DMS79 treated with DMSO at 0.1 percent for 48 hours (cell line): ENCODE data around the gene MPLKIP.
"Not testable (repeated sequence)": the region's sequence is repeated elsewhere in the genome, so short reads cannot be mapped to it uniquely, and the experiment has no call there.

Experiments used
- DNase-seq: peaks from one replicate; lab custom pipeline; 2025; lab: John Stamatoyannopoulos, UW

The MPLKIP gene

DNA sequence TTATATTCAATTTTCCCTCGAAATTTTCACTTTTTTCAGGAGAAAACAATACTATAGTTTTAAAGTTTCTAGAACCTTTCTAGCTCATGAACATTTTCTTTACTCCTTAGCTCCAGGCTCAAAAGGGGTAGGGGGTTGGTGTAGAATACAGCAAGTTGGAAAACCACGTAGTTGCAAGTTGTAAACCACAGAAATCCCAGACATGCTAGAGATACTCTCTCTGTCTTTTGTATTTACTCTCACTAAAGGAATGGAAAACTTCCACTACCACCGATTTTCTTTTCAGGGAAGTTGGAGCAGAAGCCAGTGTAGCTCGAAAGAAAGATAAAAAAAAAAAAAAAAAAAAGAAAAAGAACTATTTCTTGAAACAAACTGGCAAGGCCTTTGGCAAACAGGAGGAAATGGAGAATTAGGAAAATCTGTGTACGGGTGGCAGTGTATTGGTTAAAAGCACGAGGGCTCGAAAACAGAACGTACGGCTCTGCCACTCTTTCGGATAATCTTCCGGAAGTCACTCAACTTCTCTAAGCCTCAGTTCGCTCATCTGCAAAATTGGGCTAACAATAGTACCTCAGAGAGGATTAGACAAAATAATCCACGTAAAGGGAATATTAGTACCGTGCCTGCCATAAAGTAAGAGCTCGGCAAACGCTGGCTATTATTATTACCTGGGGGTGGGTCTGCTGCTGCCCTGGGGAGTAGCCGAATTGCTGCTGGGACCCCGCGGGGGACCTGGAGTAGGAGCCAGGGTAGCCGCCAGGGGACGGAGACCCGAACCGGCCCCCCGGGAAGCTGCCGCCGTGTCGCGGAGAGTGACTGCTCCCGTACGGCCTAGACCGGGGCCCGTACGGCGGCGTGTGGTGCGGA lies 628 bp downstream of the MPLKIP start:
- DNase-seq, result peak; percentile 10

GRCh38 chr7:40122940-40123254 lies 11.5 kb downstream of the MPLKIP start:
- DNase-seq, result no peak

DNA sequence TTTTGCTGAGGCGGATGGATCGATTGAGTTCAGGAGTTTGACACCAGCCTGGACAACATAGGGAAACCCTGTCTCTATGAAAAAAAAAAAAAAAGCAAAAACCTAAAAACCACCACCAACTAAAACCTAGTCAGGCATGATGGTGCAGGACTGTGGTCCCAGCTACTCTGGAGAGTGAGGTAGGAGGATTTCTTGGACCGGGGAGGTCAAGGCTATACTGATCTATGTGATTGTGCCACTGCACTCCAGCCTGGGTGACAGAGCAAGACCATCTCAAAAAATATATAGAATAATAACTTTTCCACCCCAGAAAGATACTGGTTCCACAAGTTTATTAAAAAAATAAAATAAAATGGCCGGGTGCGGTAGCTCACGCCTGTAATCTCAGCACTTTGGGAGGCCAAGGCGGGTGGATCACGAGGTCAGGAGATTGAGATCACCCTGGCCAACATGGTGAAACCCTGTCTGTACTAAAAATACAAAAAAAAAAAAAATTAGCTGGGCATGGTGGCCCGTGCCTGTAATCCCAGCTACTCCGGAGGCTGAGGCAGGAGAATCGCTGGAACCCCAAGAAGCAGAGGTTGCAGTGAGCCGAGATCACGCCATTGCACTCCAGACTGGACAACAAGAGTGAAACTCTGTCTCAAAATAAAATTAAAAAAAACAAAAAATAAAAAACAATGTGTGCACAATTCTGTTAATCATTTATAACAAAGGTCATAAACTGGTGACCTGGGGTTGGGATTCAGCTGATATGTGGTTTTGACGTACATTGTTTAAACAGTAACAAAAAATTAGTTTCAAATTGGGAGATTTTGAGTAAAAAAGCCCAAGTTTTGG lies 12.1 kb downstream of the MPLKIP start:
- DNase-seq, result not testable (repeated sequence)

DNA sequence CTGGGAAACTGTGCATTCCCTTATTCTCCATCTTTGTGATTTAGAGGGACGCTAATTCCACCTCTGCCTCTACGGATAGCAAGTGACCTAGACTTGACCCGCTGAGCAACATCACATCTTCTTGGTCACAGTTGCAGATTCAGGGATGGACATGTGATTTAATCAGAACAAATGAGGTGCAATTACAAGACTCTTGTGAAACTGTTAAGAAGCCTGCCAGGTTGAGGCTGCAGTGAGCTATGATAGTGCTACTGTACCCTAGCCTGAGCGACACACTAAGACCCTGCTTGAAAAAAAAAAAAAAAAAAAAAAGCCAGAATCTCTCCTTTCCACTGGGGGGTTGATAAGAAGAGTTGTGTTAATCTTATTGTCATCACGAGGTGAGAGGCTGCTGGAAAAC lies 14.4 kb downstream of the MPLKIP start:
- DNase-seq, result no peak

GRCh38 chr7:40118201-40118600 lies 16.2 kb downstream of the MPLKIP start:
- DNase-seq, result not testable (repeated sequence)

DNA sequence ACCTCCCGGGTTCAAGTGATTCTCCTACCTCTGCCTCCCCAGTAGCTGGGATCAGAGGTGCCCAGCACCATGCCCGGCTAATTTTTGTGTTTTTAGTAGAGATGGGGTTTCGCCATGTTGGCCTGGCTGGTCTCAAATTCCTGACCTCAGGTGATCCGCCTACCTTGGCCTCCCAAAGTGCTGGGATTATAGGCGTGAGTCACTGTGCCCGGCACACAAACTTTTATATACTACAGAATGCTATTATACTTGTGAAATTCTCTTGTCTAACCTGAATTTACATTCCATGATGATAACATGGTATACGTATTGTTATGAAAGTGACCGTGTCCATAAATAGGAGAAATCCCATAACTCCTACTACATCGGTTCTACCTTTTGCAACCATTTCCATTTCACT lies 17.2 kb downstream of the MPLKIP start:
- DNase-seq, result not testable (repeated sequence)

- no peak for DNase-seq
Observed at GRCh38 chr7:40115936-40116335, 18.5 kb downstream of the MPLKIP start.

DNA sequence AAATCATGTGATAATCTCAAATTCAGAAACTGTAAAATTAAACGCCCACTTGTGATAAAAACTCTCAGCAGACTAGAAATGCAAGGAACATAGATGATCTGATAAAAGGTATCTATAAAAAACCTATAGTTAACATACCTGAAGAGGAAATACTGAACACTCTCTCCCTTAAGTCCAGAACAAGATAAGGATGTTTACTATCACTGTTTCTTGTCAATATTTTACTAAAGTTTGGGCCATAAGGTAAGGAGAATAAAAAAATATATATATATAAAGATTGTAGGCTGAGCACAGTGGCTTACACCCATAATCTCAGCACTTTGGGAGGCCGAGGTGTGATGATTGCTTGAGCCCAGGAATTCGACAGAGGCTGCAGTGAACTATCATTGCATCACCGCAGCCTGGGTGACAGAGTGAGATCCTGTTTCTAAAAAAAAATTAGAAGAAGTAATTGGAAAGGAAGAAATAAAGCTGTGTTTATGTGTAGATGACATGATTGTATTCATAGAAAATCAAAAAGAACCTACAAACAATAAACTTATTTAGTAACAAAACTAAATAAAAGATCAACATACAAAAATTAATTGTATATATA lies 28.4 kb downstream of the MPLKIP start:
- DNase-seq, result no peak

DNA sequence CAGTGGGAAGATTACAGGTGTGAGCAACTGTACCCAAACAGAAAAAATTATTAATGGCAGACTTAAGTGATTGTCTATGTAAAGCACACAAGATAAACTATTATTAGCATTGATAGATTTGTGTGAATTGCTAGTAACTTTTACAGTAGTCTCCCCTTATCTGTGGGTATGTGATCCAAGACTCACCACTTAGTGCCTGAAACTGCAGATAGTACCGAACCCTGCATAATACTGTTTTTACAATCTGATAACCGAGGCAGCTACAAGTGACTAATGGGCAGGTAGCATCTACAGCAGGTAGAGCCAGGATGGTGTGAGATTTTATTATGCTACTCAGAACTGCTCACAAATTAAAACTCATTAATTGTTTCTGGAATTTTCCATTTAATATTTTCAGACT lies 31.5 kb downstream of the MPLKIP start:
- DNase-seq, result no peak

GRCh38 chr7:40101201-40101600 lies 33.2 kb downstream of the MPLKIP start:
- no peak for DNase-seq

DNA sequence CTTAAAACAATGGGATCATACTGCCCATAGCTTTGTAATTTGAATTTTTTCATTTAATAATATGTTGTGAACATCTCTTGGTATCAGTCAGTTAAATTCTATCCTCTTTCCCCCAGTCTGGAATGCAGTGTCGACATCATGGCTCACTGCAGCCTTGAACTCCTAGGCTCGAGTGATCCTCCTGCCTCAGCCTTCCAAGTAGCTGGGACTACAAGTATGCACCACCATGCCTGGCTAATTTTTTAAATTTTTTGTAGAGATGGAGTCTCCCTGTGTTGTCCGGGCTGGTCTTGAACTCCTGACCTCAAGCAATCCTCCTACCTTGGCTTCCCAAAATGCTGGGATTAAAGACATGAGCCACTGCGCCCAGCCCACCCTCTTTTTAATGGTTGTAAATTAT lies 34.6 kb downstream of the MPLKIP start:
- no peak for DNase-seq

DNA sequence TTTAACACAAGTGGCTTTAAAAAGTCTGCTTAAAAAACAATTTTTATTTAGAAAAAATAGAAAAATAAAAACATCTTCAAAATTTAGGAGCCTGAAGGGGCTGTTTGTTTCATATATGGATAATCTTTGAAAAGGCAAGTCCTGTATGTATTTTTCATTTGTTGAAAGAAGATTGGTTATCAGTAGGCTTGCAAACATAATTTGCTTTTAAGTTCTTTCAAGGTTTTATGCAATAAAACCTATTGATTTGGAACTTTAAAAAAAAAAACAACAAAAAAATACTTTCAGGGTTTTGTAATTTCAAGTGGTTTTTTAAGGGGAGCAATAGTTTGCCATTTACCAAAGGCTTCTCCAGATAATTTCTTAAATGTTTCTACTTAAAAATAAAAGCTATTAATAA lies 35.6 kb downstream of the MPLKIP start:
- no peak for DNase-seq

GRCh38 chr7:40097728-40098127 lies 36.7 kb downstream of the MPLKIP start:
- DNase-seq, result no peak

DNA sequence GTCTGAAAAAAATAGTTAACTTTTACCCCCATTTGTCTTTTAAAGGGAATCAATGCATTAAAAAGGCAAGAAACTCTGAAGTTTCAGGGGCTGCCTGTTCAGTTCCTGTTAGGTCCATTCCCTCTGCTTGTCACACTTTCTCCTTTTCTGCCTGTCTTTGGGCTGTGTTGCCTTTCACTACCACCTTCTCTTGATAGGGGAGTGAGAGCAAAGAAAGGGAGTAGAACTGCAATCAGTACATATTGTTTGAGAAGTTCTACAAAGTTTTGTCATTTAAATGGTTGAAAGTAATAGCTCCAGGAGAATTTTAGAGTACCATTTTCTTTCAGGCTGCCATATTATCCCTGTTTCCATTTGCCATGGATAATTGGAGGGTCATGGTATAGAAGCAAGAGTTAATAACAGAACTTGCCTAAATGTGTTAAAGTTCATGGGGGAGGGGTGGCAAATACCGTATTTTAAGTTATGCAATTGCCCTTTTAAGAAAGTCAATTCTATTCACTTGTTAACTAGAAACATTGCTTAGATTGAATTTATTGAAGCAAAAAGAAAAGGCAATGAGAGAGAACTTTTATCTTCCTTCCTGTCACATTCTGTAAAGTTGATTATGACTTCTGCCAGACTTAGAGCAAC lies 38.6 kb downstream of the MPLKIP start:
- no peak for DNase-seq

DNA sequence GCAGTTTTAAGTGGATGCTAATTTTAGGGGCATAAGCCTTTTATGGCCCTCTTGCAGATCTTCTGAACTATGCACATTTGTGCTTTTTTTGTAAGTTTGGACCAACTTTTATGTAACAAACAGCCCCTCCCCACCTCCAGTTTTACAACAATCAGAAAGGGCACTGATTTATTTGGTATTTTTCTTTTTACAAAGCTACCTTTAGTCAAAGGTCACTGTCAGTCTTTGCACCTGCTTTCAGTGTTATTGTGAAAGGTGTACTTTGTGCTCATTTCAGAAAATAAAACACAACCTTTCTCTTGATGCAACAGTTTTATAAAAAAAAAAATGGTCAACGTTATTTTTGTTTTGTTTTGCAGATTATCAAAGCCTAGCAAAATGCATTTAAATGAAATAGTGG lies 39.2 kb downstream of the MPLKIP start:
- DNase-seq, result no peak

DNA sequence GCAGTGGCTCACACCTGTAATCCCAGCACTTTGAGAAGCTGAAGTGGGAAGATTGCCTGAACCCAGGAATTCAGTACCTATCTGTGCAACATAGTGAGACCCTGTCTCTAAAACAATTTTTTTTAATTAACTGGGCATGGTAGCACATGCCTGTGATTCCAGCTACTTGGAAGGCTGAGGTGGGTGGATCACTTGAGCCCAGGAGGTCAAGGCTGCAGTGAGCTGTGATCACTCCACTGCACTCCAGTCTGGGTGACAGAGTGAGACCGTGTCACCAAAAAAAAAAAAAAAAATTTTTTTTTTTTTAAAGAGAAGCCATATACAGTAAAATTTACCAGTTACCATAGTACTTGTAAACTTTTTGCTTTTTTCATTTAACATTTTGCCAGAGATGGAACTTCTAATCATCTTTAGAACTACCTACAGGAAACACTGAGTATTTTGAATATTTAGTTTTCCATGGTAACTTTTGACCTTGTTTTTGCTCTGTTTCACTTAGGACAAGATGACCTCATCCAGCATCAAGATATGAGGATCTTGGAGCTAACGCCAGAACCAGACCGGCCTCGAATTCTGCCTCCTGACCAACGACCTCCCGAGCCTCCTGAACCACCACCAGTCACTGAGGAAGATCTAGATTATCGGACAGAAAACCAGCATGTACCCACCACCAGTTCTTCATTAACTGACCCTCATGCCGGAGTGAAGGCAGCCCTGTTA lies 40.6 kb downstream of the MPLKIP start:
- DNase-seq, result no peak

- DNase-seq, result no peak
Observed at GRCh38 chr7:40092182-40092581, 42.2 kb downstream of the MPLKIP start.

- DNase-seq, result no peak
Observed at GRCh38 chr7:40077849-40078248, 56.6 kb downstream of the MPLKIP start.
